Ramos (cell line): ENCODE results near the gene APBA1.

Experiments used
- in situ Hi-C: fragments of 300-500 bp; cut with MboI; formaldehyde crosslinking; loops from one replicate; pipeline ENCODE4 v1.14.3; 2022; ENCODE audit warnings: low sequenced_read_pairs; ENCODE audit not compliant: unreplicated experiment

Gene APBA1

DNA sequence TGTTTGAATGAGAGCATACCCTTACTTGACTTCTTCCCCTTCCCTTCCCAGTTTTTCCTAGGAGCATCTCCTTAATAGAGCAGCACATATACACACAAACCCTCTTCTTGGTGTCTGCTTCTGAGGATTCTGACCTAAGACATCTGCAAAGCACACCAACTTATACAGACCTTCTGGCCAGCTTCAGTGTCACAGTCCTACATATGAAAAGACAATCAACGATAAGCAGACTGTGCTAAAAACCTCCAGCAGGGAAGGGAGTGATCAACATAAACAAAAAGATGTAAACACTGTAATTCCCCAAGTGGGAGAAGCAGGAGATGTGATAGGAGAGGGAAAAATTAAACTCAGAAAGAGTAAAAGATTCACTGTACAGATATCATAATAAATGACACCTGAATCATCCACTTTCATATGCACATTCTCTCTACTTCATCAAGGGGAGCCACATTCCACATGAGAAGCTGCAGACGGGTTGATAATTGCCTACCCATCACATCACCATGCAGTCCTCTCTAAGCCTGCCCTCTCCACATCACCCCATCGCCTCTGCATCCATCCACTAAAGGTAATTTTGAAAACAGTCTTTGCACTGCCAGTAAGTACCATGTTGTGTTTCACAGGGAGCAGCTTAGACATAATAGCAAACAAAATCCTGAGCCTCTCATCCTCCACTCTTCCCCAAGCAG is 13.0 kb downstream of the APBA1 start:
- in situ Hi-C loops: no loop called here

DNA sequence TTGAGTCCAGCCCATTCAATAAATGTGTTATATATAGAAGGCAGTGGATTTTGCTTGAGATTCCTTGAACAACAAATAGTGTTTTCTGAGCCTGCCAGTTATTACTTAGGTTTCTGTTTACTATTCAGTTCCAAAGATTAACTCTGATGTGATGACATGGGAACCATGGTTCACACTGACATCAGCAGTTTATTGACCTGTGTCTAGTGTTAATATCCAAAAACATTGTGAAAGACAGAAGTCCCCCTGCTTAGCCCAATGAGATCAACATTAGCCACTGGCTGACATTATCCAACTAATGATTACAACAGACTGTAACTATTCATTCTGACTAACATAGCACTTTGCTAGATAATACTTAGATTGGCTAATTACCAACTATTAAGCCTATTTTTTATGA is 14.9 kb downstream of the APBA1 start:
- in situ Hi-C loops: no loop called here

DNA sequence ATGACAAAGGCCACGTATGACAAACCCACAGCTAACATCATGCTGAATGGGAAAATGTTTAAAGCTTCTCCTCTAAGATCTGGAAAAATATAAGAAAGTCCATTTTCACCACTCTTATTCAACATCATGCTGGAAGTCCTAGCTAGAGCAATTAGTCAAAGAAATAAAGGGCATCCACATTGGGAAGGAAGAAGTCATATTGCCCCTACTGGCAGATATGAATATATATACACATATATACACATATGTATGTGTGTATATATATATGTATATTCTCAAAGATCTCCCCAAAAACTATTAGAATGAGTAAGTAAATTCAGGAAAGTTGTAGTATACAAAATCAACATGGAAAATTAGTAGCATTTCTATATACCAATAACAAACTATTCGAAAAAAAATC is 17.1 kb downstream of the APBA1 start:
- in situ Hi-C loops: no loop called here

DNA sequence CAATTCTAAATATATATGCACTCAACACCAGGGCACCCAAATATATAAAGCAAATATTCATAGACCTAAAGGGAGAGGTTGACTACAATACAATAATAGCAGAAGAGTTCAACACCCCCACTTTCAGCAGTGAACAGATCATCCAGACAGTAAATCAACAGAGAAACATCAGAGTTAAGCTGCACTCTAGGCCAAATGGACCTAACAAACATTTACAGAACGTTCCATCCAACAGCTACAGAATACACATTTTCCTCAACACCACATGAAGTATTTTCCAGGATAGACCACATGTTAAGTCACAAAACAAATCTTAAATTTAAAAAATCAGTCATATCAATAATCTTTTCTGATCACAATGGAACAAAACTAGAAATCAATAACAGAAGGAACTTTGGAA is 18.9 kb downstream of the APBA1 start:
- in situ Hi-C loops: no loop called here

DNA sequence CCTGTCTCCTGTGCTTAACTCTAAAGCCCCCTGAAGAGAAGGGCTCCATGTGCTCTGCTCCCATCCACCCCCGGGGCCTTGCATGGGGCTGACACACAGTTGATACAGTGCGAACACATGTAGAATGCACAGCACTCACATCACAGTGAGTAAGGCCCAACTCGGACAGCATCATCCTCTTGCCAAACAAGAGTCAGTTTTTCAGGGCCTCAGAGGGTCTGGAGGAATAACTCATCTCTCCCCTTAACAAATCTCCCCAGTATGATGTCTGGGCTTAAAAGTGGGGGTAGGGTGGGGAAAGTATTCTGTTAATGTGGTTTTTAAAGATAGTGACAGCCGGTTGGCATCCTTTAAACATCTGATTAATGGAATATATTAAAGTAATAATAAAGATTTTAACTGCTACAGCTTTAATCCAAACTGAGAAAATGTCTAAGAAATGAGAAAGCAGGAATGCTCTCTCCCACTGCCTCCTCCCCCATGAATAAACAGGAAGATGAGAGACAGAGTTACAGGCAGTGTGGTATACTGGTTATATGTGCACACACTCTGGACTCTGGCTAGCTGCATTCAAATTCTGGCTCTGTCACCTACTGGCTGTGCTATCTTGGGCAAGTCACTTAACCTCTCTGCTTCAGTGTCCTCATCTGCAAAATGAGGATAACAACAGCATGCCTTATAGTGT is 22.5 kb downstream of the APBA1 start:
- in situ Hi-C loops: no loop called here

DNA sequence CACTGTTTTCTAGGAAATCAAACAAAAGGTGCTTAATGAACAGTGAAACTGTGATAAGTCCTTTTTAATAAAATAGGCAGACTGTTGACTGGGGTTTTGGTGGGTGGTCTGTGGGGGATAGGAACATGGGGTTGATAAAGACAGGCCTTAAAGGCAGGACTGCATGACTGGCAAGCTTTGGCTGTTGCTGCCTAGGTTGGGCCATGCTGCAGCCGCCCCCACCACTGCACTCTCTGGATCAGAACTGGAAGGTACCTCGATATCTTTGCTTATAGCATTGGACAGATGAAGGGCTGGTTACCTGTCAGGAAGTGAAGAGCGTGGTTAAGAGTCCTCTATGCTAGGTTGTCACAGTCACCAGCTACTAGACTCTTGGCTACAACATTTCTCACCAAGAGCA is 24.4 kb downstream of the APBA1 start:
- in situ Hi-C loops: no loop called here

DNA sequence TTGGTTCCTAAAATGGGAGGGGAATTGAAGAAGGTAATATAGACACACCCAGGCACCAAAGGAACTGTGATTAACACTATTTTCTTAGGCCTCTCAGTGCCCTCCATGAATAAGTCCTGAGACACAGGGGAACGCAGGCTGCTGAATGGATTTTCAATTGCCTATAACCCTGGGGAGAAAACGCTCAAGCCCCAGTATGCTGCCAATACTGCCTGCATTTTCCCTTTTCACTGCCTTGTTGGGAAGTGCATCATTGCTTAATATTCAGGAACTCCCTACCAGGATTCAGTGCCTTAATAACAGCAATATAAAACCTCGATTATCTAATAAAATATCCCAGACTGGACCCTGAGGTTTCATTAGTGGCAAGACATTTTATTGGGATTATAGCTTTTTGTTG is 25.4 kb downstream of the APBA1 start:
- in situ Hi-C loops: no loop called here

DNA sequence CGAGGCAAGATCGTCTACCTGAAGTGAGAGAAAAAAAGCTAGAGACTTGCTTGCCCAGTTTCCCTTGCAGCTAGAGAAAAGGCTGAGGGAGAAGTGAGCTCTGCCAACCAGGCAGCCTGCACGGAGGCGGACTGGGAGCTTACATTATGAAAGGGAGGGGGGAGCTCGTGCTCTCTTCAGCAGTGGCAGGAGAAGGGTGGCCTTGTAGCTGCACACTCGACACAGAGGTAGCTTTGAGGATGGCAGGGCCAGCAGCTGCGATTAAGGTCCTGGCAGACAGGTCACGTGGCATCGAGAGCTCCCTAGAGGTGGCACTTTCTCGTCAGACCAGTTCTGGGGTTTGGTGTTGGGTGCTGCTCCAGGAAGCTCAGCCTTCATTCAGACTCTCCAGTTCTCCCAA is 26.7 kb downstream of the APBA1 start:
- in situ Hi-C loops: no loop called here

DNA sequence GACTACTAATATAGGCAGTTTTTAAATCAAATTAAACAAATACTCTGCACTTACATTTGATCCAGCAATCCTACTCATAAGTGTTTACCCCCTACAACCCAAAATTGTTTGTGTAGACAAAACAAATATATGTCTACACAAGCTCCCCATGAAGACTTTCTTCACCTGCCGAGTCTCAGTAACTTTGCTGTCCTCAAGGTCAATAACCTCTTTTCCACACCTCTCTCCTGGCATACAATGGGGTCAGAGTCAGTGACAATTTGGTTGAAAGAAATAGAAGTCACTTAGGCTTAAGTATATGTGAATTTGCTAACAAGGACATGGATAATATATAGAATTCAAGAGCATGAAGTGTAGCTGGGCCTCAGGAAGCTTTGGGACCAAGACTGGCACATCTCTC is 29.1 kb downstream of the APBA1 start:
- in situ Hi-C loops: no loop called here

DNA sequence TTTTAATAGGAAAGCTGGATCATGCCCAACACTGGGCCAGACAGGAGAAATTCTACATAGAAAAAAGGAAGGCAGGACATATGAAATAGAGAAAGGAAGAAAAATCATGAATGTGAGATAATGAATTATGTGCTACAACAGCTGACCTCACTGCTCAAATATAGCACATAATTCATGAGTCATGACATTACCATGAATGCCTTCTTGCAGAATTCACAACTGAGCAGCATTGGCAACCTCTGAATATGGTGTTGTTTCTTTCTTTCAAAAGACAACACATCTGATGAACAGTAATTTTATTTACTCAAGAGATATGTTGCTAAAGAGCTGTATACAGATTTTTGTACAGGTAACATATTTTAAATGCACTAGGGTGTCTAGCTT is 34.4 kb downstream of the APBA1 start:
- in situ Hi-C loops: no loop called here

DNA sequence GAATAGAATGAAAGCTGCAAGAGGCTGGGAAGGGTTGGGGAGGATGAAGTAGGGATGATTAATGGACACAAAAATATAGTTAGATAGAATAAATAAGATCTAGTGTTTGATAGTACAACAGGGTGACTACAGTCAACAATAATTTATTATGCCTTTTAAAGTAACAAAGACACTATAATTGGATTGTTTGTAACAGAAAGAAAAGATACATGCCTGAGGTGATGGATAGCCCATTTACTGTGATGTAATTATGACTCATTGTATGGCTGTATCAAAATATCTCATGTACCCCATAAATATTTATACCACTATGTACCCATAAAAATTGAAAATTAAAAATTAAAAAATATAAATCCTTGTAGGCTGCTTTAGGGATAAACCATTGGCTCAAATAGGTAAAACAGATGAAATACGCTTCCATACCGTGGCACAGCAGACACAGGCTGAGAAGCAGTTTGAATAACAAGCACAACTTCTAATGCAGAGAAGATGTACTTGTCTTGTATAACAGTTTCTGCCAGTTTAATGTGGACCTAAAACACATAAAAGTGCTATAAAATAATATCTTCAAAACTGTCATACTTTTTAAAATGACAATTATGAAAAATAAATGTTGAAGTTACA is 34.9 kb downstream of the APBA1 start:
- in situ Hi-C loops: no loop called here

DNA sequence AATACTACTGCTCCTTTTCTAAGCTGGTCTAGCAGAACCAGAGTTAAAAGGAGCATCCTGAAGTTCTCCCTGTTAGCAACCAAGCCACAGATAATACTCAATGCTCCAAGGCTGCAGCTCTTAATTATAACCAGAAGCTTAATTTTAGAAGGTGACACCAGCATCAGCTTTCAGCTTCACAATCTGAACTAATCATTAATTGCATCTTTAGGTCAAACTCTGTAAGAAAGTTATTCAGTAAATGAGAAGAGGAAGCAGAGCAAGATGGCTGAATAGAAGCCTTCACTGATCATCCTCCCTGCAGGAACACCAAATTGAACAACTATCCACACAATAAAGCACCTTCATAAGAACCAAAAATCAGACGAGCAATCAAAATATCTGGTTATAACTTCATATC is 38.5 kb downstream of the APBA1 start:
- in situ Hi-C loops: no loop called here

DNA sequence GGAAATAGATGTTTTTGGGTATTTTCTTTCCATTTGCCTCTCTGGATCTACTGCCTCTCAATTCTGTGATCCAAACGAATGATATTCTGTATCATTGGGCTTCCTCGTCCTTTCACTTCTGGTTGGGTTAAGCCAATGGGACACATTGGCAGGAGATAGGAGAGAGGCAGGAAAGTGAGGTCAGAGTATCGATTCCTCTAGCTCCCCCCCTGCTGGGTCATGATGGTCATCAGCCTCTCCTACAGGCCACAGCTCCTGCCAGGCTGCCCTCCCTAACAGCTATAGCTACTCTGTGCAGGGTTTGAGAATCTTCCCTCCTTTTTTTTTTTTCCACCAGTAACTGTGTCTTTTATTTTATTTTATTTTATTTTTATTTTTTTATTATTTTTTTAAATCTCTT is 39.4 kb downstream of the APBA1 start:
- in situ Hi-C loops: no loop called here

DNA sequence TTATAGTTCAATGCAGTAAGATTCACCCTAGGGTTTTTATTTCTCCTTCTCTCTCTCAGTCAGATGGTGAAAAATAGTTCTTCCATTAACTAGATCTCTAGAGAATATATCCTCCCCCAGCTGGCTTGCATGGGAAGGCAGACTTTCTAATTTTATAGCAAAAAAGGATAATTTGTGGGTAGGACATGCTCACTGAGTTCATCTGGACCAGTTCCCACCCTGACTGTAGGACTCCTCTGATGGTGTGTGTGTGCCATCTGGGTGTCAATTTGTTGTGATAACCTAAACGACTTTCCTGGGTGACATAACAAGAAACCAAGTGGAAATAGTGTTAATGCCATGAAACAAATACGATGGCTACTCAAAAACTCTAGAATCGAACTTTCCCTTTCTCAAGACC is 44.9 kb downstream of the APBA1 start:
- in situ Hi-C loops: no loop called here

DNA sequence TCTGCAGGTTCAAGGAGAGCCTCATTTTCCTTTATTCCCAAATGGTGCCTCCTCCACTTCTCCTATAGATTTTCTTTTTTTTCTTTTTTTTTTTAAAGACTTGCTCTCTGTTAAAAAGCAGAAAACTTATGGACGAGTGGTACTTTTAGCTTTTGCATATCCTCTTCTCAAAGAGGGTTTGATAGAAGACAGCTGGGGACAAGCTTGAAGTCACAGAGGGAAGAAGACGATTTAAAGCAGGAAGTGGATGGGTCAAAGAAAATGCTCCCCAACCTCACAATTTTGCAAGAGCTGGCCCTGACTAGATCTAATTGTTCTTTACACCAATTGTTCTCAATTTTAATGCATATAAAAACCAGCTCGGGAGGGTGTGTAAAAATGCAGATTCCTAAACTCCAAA is 48.9 kb downstream of the APBA1 start:
- in situ Hi-C loops: no loop called here

DNA sequence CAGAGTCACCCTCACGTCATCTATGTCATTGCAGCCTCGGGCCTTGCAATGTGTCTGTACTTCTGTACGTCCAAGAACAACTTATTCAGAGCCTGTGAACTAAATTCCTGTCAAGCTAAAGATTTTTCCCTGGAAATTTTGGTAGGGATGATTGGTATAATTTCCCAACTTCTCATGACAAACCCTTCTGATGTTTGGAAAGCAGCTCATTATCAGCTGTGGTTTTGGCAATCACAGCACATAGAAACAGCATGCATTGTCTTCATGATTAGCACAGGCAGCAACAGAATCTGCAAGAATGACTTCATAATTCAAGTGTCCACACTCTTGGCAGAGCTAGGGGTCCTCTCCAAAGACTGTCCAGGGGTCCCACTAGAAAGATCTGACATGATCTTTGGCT is 49.5 kb downstream of the APBA1 start:
- in situ Hi-C loops: no loop called here

DNA sequence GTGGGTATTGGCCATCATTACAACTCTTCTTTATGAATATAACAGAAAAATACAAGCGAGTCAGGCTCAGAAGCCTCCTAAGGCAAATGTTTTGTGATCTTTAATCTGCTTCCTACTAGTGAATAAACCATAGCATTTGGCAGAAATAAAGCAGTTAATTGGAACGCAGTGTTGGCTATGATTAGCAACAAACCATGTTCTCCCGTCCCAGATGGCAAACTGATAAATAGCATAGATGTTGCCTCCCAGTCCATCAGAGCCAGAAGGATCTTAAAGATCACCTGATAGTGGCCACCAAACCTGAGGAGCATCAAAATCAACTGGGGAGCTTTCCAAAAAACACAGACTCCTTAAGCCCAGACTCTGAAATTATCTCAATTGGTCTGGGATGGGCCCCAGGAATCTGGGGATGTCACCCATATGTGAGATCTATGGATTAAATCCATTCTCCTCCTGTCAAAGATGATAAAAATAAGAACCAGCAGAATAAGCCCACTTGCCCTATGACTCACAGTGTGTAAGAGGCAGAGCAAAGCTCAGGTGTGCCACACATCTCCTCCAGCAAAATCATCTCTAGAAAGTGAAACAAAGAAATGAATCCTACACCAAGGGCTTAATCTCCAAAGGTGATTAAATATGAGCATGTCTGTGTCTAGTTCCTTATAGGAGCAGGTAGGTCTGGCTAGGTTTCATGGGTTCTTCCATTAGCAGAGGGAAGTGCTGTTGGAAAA is 50.3 kb downstream of the APBA1 start:
- in situ Hi-C loops: no loop called here

DNA sequence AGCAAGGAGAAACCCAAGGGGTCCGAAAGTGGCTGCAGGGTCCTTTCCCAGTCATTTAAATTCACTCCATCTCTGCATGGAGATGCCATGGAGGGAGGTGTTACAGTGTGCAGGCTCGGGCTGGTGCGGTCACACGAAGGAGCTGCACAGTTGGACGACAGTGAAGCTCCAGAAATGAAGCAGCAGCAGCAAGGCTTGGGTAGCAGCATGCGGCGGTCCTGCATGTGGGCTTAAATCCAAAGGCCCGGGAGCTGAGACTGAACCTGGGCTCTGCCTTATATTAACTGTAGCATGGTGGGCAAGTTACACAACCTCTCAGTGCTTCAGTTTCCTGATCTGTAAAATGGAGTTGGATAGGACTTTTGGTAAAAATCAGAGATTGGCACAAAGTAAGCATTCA is 51.4 kb downstream of the APBA1 start:
- in situ Hi-C loops: no loop called here

DNA sequence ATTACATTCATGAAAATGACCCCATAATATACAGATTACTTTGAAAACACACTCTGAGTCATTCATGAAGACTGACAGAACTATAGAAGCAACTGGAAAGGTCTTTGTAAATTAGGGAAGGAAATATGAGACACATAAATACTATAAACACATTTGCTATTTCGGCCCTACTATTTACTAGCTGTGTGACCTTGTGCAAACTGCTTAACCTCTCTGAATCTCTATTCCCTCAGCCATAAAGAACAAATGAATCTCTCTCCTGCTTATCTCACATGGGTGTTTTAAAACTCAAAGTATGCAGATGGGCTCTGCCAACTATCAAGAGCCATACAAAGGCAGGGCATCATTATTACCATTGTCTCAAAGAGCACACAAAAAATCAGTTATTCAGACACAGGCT is 52.9 kb downstream of the APBA1 start:
- in situ Hi-C loops: no loop called here

DNA sequence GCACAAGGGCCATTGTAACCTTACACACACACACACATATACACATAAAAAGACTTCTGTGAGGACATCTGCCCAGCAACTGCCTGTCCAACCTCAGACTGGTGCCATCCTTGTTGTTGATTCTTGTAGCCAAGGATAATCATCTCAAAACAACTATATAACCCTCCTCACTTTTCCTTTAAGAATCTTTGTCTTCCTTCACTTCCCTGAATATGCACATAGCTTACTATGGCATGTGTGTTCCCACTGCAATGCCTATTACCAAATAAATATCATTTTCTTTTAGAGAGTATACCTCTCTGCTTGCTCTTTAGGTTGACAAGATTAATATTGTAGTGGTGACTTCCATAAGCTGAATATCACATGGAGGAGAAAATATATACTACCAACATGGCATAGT is 55.2 kb downstream of the APBA1 start:
- in situ Hi-C loops: no loop called here

DNA sequence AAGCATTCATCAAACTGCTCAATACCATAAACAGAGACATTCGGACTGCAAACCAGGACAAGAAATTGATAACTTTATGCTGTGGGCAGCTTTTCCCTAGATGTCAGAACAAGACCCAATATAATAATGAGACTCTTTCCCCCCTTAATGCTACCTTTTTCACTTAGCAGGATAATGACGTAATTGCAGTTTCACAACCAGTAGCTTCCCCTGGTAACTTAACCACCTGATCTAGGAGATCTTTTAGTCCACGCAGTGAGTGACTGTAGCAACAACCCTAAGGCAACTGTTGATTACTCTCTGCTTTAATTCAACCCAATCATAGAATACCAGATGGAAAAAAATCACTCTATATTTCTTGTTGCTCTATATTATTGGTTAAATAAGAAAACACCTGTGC is 56.3 kb downstream of the APBA1 start:
- in situ Hi-C loops: no loop called here
